Hematopoietic multipotent progenitor cell treated with erythropoietin and hydrocortisone succinate and interleukin-3 and kit ligand, for 15 days (in vitro differentiated cells): ENCODE measurements around the gene VASP.
A peak's percentile ranks its signal among the peaks of the same experiment; 100 is the strongest.

ENCODE experiments used
- DNase-seq: peaks from one replicate; pipeline ENCODE4 v3.0.0-alpha.2; 2015; ENCODE audit warnings: low spot score

Gene VASP

GRCh38 chr19:45554481-45554880 lies 47.2 kb downstream of the VASP start:
- DNase-seq = no peak

GRCh38 chr19:45556835-45557234 lies 49.6 kb downstream of the VASP start:
- no peak for DNase-seq

GRCh38 chr19:45558399-45558878 lies 51.2 kb downstream of the VASP start:
- peak; percentile 40 for DNase-seq

DNA sequence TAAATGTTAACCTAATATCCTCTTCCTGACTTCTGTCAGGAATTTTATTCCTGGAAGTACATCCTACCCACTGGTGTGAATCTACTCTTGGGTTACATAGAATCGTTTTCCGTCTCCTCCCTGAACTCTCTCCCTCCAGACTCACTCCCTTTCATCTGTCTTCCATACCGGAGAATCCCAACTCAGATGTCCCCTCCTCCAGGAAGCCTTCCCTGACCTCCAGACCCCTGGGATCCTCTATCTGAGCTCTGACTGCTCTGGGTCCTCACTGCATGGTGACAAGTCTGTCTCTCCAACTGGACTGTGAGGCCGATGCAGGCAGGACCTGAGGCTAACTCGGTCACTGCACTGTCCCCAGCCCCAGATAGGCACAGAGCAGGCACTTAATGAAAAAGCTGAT lies 52.8 kb downstream of the VASP start:
- DNase-seq = no peak

DNA sequence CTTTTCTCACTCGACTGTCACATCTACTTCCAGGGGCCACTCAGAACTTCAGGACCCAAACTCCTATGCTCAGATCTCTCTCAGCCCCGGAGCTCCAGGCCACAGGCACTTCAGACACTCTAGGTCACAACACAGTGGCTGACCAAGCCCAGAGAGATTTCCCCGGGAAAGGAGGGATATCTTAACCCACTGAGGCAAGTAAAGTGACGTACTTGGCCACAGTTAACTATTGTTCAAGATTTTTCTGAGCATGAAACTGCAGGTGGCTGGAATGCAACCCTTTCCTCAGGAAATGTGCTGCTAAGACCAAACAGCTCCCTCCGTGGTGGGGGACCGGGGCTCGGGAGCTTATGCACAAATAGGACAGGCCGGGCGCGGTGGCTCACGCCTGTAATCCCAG lies 53.4 kb downstream of the VASP start:
- no peak for DNase-seq

- DNase-seq = no peak
These were observed 57.0 kb downstream of the VASP start for GRCh38 chr19:45564131-45564780.

DNA sequence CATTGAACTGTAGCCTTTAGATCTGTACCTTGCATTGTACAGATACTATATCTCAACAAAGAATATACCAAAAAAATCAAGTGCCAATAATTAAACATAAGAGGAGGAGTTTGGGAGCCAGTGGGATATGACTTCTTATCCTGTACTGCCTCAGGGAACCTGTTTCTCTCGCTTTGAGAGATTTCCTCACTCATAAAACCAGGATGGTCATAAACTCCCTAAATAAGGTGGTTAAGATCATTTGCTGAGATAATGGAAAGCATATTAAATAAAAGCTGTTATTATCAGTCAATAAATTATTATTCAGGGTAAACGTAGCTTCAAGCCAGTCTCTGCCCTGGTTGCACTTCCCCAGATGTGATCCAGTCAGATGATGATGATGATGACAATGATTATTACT lies 60.3 kb downstream of the VASP start:
- no peak for DNase-seq

- DNase-seq = no peak
These were observed 61.5 kb downstream of the VASP start for GRCh38 chr19:45568732-45569131.

GRCh38 chr19:45569619-45570421 lies 62.5 kb downstream of the VASP start:
- DNase-seq = peak; percentile 43

- DNase-seq = no peak
These were observed 64.4 kb downstream of the VASP start for GRCh38 chr19:45571457-45572220.

- DNase-seq = no peak
These were observed 67.2 kb downstream of the VASP start for GRCh38 chr19:45574526-45574925.

- no peak for DNase-seq
These were observed 67.9 kb downstream of the VASP start for GRCh38 chr19:45575216-45575615.
